ENCODE results near the gene PRR5L.

GRCh38 chr11:36258730-36259360 lies 37.2 kb upstream of the PRR5L start:
- TF ChIP-seq CTCF (IDR thresholded peaks at IDR 0.05; ENCODE audit: low read length) (peak; percentile 51), EZH2phosphoT487 (IDR thresholded peaks at IDR 0.05; ENCODE audit: low read length) (no peak), EZH2 (optimal IDR thresholded peaks at IDR 0.05; ENCODE audit: low read depth, low read length) (no peak)

Data from MM.1S (cell line).